Lower leg skin (tissue), 3 donors: Measurements from ENCODE around the gene GPR84.
A peak's percentile ranks its signal among the peaks of the same experiment; 100 is the strongest.

Experiments
- POLR2A ChIP-seq, 2 donors: fragments of 450-650 bp; IDR thresholded peaks; one replicate each; pipeline ENCODE4 v1.6.1; 2016 to 2017; ENCODE audit warnings: antibody characterized with exemption in 2 of 2, mild to moderate bottlenecking in 1 of 2, moderate library complexity in 1 of 2
- TF ChIP-seq, protein P1 (sequence below), 3 donors: fragments of 450-650 bp; IDR thresholded peaks; one replicate each; pipeline ENCODE4 v1.5.1; 2016; ENCODE audit warnings: antibody characterized with exemption in 3 of 3, mild to moderate bottlenecking in 3 of 3, moderate library complexity in 2 of 3

DNA sequence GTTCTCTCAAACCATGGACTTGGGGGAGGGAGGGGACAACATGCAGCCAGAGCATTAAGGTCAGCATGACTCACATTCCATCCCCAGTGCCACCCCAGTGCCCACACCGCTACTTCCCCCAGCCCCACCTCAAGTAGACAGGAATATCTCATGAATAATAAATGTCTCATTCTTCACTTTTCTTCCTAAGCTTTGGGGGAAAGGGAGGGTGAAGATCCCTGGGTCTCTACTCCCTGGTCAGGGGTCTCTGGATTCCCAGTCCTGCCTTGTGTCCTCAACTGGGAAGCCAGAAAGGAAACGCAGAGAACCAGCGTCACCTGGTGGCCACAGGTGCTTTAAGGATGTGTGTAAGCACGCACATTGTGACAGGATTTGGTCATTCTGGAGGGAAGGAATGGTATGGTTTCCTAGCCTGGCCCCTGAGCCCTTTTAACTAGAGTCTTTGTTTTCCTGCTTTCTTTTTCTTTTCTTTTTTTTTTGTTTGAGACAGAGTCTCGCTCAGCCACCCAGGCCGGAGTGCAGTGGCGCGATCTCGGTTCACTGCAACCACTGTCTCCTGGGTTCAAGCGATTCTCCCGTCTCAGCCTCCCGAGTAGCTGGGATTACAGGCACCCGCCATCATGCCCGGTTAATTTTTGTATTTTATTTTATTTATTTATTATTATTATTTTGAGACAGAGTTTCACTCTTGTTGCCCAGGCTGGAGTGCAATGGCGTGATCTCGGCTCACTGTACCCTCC lies 3.4 kb downstream of the GPR84 start:
- TF ChIP-seq, protein P1, sequence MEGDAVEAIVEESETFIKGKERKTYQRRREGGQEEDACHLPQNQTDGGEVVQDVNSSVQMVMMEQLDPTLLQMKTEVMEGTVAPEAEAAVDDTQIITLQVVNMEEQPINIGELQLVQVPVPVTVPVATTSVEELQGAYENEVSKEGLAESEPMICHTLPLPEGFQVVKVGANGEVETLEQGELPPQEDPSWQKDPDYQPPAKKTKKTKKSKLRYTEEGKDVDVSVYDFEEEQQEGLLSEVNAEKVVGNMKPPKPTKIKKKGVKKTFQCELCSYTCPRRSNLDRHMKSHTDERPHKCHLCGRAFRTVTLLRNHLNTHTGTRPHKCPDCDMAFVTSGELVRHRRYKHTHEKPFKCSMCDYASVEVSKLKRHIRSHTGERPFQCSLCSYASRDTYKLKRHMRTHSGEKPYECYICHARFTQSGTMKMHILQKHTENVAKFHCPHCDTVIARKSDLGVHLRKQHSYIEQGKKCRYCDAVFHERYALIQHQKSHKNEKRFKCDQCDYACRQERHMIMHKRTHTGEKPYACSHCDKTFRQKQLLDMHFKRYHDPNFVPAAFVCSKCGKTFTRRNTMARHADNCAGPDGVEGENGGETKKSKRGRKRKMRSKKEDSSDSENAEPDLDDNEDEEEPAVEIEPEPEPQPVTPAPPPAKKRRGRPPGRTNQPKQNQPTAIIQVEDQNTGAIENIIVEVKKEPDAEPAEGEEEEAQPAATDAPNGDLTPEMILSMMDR (IDR thresholded peaks at IDR 0.05): peak in 1 of 3 donors; percentile 70
- no peak for TF ChIP-seq POLR2A (IDR thresholded peaks at IDR 0.05)
